Stimulated activated CD4-positive, alpha-beta T cell treated with anti-CD3 and anti-CD28 coated beads, Interleukin-15, amount 100 ng/mL, for 1 hour (primary cell): ENCODE results near the gene CEP78.
"Not testable (repeated sequence)": the region's sequence is repeated elsewhere in the genome, so short reads cannot be mapped to it uniquely, and the experiment has no call there.

ENCODE experiments used
- DNase-seq, 2 donors: peaks; one replicate each; pipeline ENCODE4 v3.0.0-alpha.2; 2020; ENCODE audit warnings: low read depth in 1 of 2, low spot score in 1 of 2

CEP78 gene

DNA sequence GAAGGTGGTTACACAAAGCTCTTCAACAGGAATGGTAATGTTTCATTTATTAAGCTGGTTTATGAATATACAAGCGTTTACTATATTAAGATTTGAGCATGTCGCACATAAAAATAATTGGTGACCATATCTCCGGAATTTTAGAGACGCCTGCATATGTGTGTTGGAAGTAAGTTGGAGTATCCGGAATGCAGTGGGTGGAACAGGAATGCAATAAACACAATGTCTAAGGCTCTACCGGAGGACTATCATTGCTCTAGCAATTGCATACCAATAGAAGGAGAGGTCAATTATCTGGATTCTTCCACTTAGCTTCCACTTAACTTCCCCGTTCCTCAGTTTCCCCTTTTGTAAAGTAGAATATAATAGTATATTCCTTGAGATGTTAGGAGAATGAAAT is 1.1 kb upstream of the CEP78 start:
- DNase-seq, result no peak

DNA sequence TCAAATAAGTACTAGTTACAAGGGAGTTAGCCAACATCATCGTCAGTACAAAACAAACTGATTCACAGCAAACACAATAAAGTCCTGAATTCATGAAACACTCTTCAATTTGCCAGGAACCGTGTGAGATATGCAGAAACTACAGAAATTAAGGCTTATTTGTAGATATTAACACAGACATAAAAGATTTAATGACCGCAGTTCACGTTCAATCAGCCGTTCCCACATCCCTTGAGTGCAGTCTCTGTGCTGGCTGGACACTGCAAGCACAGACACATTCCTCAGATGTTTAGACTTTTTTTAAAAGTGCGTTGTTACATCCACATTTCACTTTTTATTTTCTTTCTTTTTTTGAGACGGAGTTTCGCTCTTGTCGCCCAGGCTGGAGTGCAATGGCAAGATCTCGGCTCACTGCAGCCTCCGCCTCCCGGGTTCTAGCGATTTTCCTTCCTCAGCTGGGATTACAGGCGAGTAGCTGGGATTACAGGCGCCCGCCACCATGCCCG is 566 bp upstream of the CEP78 start:
- DNase-seq, result no peak

DNA sequence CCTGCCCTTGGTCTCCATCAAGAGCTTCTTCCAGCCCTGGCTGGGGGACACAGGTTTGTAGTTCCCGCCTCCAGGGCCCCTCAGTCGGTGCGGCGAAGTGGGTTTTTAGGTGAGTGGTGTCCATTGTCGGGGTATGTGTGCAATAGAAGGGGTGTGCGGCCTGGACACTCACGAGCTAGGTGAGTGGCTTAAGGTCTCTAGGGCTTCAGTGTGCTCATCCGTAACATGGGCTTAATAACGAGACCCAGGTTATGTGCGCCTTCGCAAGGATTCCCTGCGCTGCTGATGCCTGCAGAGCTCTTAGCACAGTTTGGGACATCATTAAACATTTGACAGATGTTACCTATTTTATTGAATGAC is 656 bp downstream of the CEP78 start:
- no peak for DNase-seq

DNA sequence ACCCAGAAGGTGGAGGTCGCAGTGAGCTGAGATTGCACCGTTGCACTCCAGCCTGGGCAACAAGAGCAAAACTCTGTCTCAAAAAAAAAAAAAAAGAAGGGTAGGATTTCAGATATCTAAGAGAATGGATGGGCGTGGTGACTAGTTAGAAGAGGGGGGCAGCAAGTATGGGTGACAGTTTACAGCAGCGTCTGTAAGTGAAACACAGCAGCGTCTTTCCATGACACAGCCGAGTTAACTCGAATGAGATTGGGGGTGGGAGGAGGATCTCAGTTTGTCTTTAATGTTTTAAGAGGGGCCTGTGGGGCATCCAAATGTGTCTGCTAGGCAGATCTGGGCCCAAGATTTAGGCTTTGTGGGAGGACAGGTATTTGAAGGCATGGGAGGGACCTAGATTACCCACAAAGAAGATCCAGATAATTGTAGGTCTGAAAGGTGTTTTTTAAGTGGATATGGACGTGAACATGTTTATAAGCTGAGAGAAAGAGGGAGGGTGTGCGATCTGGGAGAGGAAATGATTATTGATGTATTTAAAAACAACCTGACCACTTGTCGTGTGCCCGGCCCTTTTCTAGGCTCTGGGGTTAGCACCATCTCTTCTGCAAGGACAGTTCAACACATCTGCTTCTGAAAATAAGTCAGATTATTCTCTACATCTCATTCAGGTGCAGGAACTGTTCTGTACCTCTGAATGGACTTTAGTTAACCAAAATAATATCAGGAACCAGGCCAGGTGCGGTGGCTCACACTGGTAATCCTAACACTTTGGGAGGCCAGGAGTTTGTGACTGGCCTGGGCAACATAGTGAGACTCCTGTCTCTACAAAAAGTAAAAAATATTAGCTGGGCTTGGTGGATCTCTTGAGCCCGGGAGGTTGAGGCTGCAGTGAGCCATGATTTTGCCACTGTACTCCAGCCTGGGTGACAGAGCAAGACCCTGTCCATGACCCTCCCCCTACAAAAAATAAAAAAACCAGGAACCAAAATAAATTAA is 2.5 kb downstream of the CEP78 start:
- DNase-seq, result no peak

DNA sequence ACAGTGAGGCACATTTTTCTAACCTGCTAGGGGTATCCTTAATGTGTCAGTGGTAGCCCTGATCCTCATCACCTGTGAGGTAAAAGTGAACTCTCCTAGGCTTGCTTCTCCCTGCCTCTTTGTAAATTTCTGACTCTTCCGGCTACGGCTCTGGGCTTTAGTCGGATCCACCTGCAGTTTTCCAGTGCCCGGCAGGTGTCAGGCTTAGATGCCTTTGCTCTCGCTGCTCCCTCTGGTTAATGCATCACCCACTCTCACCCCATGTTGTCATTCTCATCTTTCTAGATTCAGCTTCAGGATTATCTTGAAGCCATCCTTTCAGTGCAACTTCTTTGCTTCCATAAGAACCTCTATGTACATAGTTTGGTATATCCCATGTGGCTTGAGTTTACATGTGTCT is 3.6 kb downstream of the CEP78 start:
- DNase-seq, result no peak

DNA sequence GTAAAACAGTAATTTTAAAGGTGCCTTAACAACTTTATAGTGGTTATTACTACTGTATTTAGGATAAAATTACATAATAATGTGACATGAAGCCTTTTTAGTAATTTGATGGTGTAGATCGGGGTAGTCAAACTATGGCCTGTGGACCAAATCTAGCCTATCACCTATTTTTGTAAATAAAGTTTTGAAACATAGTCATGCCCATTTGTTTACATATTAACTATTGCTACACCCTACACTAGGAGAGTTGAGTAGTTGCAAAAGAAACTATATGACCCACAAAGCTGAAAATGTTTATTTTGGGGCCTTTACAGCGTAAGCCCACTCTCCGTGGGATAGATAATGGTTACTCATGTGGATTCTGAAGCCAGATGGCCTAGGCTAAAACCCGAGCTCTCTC is 6.2 kb downstream of the CEP78 start:
- no peak for DNase-seq

DNA sequence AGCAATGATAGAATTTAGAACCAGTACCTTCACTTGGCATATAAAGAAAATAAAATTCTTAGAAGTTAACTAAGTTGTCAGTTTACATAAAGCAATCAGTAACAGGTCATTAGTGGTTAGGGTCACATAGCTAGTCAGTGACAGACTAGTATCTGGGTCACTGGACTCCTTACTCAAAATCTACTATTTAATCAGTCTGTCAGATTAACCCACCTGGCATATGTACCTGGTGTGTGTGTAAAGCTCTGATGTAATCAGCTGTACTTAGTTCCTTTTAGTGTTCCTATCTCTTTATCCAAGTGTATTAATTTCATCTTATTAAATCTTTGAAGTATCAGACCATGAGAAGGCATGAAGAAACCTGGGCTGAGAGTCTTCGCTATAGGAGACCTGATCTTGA is 7.3 kb downstream of the CEP78 start:
- no peak for DNase-seq

DNA sequence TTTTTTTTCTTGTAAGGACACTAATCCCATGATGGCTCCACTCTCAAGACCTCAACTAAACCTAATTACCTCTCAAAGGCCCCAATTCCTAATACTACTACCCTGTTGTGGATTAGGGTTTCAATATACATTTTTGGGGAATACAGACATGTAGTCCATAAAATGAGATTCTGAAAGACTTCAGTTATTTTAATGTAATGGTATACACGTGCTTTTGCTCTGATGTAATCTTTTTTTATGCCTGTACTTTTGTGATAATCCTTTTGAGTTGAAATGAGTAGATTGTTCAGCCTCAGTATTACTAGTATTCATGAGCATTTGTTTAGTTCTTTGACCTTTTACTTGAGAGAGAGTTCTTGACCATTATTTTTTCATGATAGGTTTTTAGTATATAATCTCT is 9.5 kb downstream of the CEP78 start:
- no peak for DNase-seq

DNA sequence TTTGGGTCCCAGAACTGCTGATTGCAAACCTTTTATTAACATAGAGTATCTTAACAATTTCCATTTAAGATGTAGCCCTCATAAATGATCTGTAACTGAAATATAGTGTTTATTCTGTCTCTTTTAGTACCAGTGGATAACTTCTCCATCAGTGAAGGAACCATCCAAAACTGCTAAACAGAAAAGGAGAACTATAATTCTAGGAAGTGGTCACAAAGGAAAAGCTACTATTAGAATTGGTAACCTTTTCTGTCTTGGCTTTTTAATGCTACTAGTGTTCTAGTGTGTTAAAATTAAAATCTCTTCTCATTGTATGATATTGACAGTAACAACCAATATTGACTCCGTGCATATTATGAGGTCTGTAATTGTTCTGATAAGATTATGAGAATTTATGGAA is 12.8 kb downstream of the CEP78 start:
- DNase-seq, result no peak

DNA sequence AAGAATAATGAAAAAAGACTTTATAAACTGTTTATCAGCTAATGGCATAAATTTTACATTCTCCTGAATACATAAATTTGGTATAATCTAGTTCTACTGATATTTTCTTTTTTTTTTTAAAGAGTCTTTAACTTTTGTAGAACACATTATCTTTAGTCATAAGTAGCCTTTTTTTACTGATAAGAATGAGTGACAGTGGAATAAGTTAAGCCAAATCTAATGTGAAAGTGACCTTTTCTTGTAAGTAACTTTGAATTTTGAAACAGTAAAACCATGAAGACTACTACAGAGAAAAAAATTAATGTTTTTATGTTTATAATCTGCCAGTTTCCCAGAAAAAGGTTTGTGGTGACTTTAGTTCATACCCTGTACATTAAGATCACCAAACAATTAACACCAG is 13.7 kb downstream of the CEP78 start:
- no peak for DNase-seq

DNA sequence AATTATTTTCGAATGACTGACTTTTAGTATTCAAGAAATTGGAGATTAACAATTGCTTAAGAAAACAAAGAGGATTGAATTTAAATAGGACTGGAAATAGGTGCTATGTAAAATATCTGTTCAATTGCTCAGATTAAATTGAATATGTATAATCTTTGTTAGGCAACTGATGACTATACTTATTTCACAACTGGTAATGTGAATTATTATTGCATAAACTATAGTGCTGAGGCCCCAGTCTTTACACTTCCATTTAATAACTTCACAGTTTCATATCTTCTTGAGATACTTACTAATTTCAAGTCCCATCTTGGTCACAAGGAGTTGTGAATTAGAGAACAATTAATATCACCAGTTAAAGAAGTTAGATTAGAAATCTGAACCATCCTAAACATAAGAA is 16.7 kb downstream of the CEP78 start:
- DNase-seq, result no peak

DNA sequence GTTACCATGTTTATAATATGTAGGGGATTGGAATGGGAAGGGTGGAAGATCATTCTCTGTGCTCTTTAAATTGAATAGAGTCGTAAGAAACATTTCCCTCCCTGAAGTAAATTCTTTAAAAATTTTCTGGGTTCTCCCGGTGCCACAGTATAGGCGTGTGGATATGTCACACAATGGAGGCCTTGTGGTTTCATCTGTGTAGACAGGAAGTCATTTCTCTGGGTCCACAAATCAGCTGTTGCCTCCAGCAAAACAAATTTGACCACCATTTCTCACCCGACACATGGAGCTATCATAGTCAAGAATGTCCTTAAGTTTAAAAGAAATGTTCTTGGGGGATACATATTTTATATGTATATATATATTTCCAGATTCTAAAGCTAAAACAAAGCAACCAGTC is 17.4 kb downstream of the CEP78 start:
- DNase-seq, result no peak

DNA sequence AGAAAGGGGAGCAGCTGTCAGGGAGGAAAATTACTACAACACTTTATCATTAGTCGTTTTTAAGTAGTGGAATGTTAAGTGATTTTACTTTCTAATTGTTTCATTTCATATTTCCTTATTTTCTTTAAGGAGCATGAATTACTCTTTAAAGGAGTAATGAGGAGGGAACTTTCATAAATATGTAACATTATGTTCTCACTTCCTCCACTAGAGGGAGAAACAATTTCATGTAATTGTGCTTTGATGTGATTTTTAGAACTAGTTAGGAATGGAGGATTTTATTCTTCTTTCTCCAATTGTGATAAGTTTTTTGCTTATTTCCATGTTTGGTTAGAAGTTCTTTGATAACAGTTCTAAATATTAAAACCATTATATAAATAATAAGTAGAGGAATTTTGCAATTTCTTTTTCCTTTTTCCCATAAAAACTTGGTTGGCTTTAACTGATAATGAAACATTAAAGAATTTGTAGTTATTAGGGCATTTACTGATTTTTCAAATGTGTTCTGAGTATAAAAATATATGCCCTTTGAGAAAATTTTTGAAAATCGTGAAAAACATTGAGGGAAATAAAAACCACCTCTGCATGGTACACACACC is 25.6 kb downstream of the CEP78 start:
- DNase-seq, result no peak

DNA sequence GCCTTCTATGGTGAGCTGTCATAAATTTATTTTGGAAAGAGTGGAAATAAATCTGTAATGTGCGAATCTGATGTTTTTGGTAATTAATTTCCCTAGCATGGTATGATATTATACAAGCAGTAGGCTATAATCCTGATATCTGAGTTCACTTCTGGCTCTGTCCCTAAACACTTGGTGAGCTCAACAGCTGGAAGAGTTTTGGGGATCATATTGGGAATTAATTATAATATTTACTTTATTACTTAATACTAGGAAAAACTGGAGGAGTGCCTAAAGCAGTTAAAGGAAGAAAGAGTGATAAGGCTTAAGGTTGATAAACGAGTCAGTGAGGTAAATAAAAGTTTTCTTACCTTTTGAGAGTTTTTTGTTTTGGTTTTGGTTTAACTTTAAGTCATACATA is 26.8 kb downstream of the CEP78 start:
- DNase-seq, result no peak

DNA sequence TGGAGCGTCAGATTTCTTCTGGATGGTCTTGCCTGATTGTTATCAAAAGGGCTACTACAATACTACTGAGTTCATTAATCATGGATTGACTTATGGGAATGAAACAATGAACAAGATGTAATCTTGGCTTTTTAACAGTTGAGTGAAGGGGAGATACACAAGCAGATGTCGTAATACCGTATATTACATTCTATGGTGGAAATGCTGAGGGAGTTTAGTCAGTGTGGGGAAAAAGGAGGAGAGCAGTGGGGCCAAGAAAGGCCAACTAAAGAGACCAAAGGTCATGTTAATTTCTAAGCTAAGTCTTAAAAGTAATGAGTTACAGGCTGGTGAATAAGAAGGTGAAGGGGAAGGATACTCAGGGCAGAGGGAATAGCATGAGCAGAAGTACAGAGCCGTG is 32.0 kb downstream of the CEP78 start:
- DNase-seq, result no peak

DNA sequence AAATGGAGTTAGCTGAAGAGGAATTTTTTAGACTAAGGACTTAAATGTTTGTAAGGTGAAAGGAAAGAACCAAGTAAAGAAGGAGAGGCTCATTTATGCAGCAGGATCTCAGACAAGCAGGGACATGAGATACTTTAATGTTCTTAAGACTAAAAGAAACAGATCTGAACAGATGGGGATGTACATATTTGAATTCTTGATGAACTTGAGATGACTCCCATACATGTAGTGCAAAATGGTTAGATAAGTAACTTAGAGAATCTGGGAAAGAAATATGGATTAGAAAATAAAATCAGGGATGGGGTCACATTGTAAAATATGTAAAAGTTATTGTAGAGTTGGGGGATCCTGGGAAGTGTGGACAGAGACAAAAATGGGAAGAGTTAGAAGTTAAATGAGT is 33.9 kb downstream of the CEP78 start:
- no peak for DNase-seq

DNA sequence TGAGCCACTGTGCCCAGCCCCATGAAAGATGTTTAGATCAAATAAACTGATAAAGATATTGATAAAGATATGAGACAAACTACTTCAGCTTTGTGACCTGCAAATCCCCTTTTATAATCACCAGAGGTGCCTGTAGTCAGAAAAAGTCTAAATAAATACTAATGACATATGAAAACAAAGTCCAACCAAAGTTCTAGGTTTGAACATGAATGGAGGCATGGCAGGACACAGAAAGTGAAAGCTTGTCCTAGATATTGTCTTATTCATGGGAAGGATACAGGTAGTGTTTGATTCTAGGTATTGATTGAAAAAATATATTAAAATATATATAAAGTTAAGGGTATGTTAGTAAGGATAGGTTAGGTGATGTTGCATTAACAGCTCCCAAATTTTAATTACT is 36.4 kb downstream of the CEP78 start:
- DNase-seq, result no peak

DNA sequence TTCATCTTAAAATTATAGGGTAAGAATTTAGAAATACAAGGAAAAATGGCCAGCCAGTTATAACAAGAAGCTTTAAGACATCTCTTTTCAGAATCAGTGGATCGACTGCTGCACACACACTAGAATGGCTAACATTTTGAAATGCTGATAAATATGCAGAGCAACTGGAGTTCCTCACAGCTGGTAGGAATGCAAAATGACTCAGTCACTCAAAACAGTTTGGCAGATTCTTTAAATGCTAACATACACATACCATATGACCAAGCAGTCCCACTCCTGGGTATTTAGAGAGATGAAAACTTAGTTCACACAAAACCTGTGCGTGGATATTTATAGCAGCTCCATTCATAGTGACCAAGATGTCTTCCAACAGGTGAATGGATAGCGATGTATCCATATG is 37.9 kb downstream of the CEP78 start:
- DNase-seq, result no peak

DNA sequence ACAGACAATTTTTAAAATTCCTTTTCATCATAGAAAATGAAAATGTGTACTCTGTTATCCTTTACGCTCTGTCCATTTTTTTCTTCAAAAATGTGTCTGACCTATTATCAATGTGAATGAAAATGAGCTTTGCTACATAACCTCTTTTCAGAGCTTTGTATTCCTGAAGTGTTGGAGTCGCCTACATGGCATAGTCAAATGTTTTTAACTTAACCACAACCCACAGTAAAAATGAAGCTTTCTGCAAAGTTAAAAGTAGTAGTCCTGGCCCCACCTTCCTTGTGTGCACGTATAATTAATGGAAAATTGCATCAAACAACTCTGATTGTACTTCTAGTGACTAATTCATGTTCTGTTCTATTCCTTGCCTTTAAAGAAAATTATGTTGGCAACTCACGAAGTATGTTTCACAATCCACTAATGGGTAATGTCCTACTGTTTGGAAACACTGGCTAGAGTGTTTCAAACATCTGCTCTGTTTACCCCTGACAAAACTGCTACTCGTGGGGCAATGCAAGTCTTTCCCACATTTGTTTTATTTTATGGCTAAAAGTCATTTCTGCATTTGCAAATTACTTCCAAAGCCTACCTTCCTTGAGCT is 42.4 kb downstream of the CEP78 start:
- no peak for DNase-seq

DNA sequence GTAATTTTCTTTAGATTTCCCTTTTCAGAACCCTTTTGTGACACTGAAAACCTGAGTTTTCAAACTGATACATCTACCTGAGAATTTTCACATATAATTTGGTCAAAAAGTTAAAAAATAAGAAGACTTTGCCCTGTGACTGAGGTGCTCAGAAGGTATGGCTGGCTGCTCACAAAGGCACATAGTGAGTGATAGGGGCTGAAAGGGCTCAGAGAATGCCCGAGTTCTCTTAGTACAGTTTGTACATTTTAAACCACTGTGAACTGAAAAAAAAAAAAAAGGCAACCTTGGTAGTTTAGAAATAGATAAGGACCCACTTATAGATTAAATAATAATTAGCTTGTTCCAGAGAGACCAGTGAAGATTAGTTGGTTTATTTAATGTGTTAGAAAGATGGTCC is 42.9 kb downstream of the CEP78 start:
- no peak for DNase-seq

DNA sequence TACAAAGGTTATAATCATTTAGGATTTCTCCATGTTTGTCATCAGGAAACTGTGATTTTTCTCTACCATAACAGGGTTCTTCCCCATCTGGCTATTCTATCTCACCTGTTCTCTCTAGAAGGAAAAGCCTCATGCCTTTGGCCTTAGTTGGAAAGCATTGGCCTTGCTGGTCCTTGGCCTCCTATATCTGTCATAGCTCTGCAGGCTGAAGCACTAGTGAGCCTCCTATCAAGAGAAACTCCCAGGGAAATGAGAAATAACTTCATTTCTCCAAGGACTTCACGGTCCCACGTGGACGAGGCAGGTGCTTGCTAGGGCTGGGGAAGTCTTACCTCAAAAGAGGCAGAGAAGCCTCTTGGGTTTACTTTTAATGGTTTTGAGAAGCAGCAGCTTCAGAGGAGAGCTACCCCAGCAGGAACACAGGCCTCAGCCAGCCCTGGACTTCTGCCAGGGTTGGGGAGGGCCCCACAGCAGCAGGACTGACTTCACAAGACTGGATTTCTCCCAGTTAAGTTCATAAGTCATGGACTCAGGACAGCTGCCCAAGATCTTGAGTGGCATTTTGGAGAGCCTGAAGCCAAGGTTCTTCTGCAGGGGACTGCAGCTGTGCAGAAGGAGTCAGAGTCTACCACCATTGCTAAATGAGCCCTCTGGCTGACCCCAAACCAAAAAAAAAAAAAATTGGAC is 45.2 kb downstream of the CEP78 start:
- DNase-seq, result no peak

DNA sequence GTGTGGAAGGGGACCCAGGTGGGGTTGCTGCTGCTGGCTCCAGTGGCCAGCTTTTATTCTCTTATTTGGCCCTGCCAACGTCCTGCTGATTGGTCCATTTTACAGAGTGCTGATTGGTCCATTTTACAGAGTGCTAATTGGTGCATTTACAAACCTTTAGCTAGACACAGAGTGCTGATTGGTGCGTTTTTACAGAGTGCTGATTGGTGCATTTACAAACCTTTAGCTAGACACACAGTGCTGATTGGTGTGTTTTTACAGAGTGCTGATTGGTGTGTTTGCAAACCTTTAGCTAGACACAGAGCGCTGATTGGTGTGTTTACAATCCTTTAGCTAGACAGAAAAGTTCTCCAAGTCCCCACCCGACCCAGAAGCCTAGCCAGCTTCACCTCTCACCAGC is 48.3 kb downstream of the CEP78 start:
- DNase-seq, result not testable (repeated sequence)
